Body of pancreas (tissue), 4 donors: Measurements from ENCODE around the gene MEGF10. TPM values are rescaled to one million over a fixed set of nuclear protein-coding genes. Genes with fewer than 3 reads are reported as not detected.

ENCODE experiments used
- ATAC-seq: fragments of 150-250 bp; one replicate; pipeline ENCODE4 v1.9.1; 2016
- DNase-seq, 4 donors: peaks; one replicate each; pipeline ENCODE4 v3.0.0-alpha.2; 2019
- H3K27ac ChIP-seq, 4 donors: fragments of 200-600 bp; sonication (generic); 1 replicate in 3 of 4; 2 replicates in 1 of 4; pipeline versions ENCODE4 v1.5.1 to v1.6.1; 2016 to 2019; ENCODE audit warnings: mild to moderate bottlenecking in 1 of 4, mixed read lengths in 1 of 4, moderate library complexity in 1 of 4
- H3K27me3 ChIP-seq, 2 donors: fragments of 200-600 bp; sonication (generic); one replicate each; pipeline ENCODE4 v1.6.0; 2016; ENCODE audit warnings: mild to moderate bottlenecking in 1 of 2
- H3K36me3 ChIP-seq, 2 donors: fragments of 200-600 bp; sonication (generic); replicated peaks in 1 of 2; 2 replicates each; pipeline ENCODE4 v1.5.1; 2016; ENCODE audit warnings: low read depth in 2 of 2; ENCODE audit not compliant: insufficient read depth in 1 of 2
- H3K4me1 ChIP-seq: fragments of 200-600 bp; sonication (generic); one replicate; pipeline ENCODE4 v1.6.0; 2016
- H3K4me3 ChIP-seq, 2 donors: fragments of 200-600 bp; sonication (generic); 1 replicate in 1 of 2; 2 replicates in 1 of 2; pipeline ENCODE4 v1.5.1; 2016 to 2019
- H3K9me3 ChIP-seq, 3 donors: fragments of 200-600 bp; sonication (generic); 1 replicate in 2 of 3; 2 replicates in 1 of 3; pipeline ENCODE4 v1.5.1; 2016
- CTCF ChIP-seq, 7 experiments: fragments of 450-650 bp in 4 of 7; fragments of 200-600 bp in 3 of 7; sonication (generic) in 3 of 7; IDR thresholded peaks; one replicate each; pipeline ENCODE4 v1.5.1; 2016 to 2019; ENCODE audit warnings: antibody characterized with exemption in 7 of 7
- POLR2A ChIP-seq, 3 donors: fragments of 450-650 bp; IDR thresholded peaks; one replicate each; pipeline ENCODE4 v1.6.1; 2016; ENCODE audit warnings: antibody characterized with exemption in 3 of 3, mild to moderate bottlenecking in 2 of 3
- WGBS, 2 donors: methylation state at CpG; one replicate each; pipeline ENCODE4 v1.1.5; 2017; 5-methylcytosine and 5-hydroxymethylcytosine counted together
- intact Hi-C: fragments of 100-400 bp; cut with DNase I; formaldehyde crosslinking; loops from one replicate; pipeline ENCODE4 v1.15.1; 2023
- total RNA-seq, 2 donors: library from RNA; depleted of rRNA; stranded (reverse); fragments of >200 nt; gene quantifications; one replicate each; pipeline ENCODE4 v1.1.0, GENCODE V29; 2016

MEGF10 gene
- total RNA-seq, 2 donors from 2014 or later: under 0.01 TPM; not detected in 1

- H3K36me3 ChIP-seq: no peaks in the 10 kb centered on the region
- TF ChIP-seq CTCF (IDR thresholded peaks at IDR 0.05): no peak
- no peak for TF ChIP-seq POLR2A (IDR thresholded peaks at IDR 0.05)
- no peaks in the 10 kb centered on the region for H3K27me3 ChIP-seq
- no peak for DNase-seq
- 91 to 94% methylated on average over 4 of the region's 4 CpGs for WGBS, 2 donors
- no peak overlapping the region for H3K27ac ChIP-seq
- no peak for ATAC-seq
- intact Hi-C loops: no loop called here
- no peaks in the 10 kb centered on the region for H3K9me3 ChIP-seq
- no peak overlapping the region for H3K4me3 ChIP-seq
- no peaks in the 10 kb centered on the region for H3K4me1 ChIP-seq
Observed at GRCh38 chr5:127340606-127341005, 50.0 kb downstream of the MEGF10 start.

DNA sequence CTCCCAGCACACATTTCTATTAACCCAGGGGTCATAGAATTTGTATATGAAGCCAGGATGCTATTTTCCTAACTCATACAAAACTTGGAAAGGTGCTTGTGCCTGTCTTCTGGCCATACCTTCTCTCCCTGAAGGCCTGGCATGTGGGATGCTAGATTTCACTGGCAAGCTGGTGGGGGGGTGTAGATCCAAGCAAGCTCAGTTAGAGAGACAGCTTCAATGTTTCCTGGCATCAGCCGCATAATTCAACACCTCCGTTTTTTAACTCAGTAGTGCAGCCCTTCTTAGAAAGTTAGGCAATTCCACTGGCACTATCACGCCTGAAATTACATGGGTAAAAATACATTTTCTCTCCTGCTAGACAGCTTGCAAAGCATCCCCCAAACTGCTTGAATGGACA is 51.8 kb downstream of the MEGF10 start:
- no peak overlapping the region for H3K27ac ChIP-seq
- intact Hi-C loops: no loop called here
- H3K36me3 ChIP-seq: no peaks in the 10 kb centered on the region
- no peak overlapping the region for H3K4me3 ChIP-seq
- DNase-seq (no peak), ATAC-seq (no peak)
- WGBS, 2 donors: 82 to 84% methylated on average over 3 of the region's 3 CpGs
- no peaks in the 10 kb centered on the region for H3K27me3 ChIP-seq
- no peaks in the 10 kb centered on the region for H3K9me3 ChIP-seq
- no peaks in the 10 kb centered on the region for H3K4me1 ChIP-seq
- no peak for TF ChIP-seq POLR2A (IDR thresholded peaks at IDR 0.05)
- no peak for TF ChIP-seq CTCF (IDR thresholded peaks at IDR 0.05)

GRCh38 chr5:127343313-127343712 is 52.7 kb downstream of the MEGF10 start:
- intact Hi-C loops: no loop called here
- WGBS, 2 donors: 78 to 89% methylated on average over 3 of the region's 3 CpGs
- TF ChIP-seq POLR2A (IDR thresholded peaks at IDR 0.05) (no peak), CTCF (IDR thresholded peaks at IDR 0.05) (no peak)
- DNase-seq (no peak), ATAC-seq (no peak)
- H3K9me3 ChIP-seq: no peaks in the 10 kb centered on the region
- H3K36me3 ChIP-seq: no peaks in the 10 kb centered on the region
- H3K27me3 ChIP-seq: no peaks in the 10 kb centered on the region
- no peak overlapping the region for H3K27ac ChIP-seq
- no peaks in the 10 kb centered on the region for H3K4me1 ChIP-seq
- no peak overlapping the region for H3K4me3 ChIP-seq

GRCh38 chr5:127343866-127344265 is 53.3 kb downstream of the MEGF10 start:
- Histone ChIP-seq H3K4me3 (no peak overlapping the region), H3K27me3 (no peaks in the 10 kb centered on the region), H3K36me3 (no peaks in the 10 kb centered on the region), H3K4me1 (no peaks in the 10 kb centered on the region), H3K9me3 (no peaks in the 10 kb centered on the region), H3K27ac (no peak overlapping the region)
- 59 to 69% methylated on average over 1 of the region's 1 CpG for WGBS, 2 donors
- ATAC-seq (no peak), DNase-seq (no peak)
- intact Hi-C loops: no loop called here
- no peak for TF ChIP-seq CTCF (IDR thresholded peaks at IDR 0.05)
- TF ChIP-seq POLR2A (IDR thresholded peaks at IDR 0.05): no peak

- no peak for DNase-seq
- ATAC-seq: no peak
- intact Hi-C loops: no loop called here
- H3K4me3 ChIP-seq: no peak overlapping the region
- TF ChIP-seq CTCF (IDR thresholded peaks at IDR 0.05): no peak
- no peak for TF ChIP-seq POLR2A (IDR thresholded peaks at IDR 0.05)
- no peaks in the 10 kb centered on the region for H3K27me3 ChIP-seq
- 70 to 73% methylated on average over 3 of the region's 3 CpGs for WGBS, 2 donors
- H3K36me3 ChIP-seq: no peaks in the 10 kb centered on the region
- no peak overlapping the region for H3K27ac ChIP-seq
- H3K4me1 ChIP-seq: no peaks in the 10 kb centered on the region
- no peaks in the 10 kb centered on the region for H3K9me3 ChIP-seq
Observed at GRCh38 chr5:127344931-127345330, 54.3 kb downstream of the MEGF10 start.
